Keratinocyte (primary cell): ENCODE results near the gene HEPACAM2. TPM values are rescaled to one million over a fixed set of nuclear protein-coding genes. Genes with fewer than 3 reads are reported as not detected.

Experiments used
- DNase-seq: peaks from one replicate; pipeline ENCODE4 v3.0.0-alpha.2; 2011; ENCODE audit warnings: low read depth, missing footprints, low spot score
- FAIRE-seq: peaks from 2 replicates; lab custom pipeline; 2011; peaks lifted over from hg19 to GRCh38; lab: Jason Lieb, UNC
- H2AFZ ChIP-seq: 2 replicates; pipeline ENCODE4 v1.6.0; 2012; ENCODE audit warnings: low read length, control low read depth, inconsistent platforms; ENCODE audit not compliant: control insufficient read depth
- H3K27ac ChIP-seq: 2 replicates; pipeline ENCODE4 v1.5.1; 2011; ENCODE audit warnings: low read length; ENCODE audit not compliant: control insufficient read depth, insufficient read depth
- H3K27me3 ChIP-seq: 3 replicates; pipeline ENCODE4 v1.6.0; 2011; ENCODE audit warnings: low read length; ENCODE audit not compliant: control insufficient read depth, insufficient read depth; ENCODE audit errors: extremely low read depth
- H3K36me3 ChIP-seq, 2 experiments: 2 replicates in 1 of 2; 3 replicates in 1 of 2; pipeline ENCODE4 v1.5.1; 2011; ENCODE audit warnings: low read length in 2 of 2, mild to moderate bottlenecking in 1 of 2; ENCODE audit not compliant: control insufficient read depth in 2 of 2, insufficient read depth in 2 of 2; ENCODE audit errors: extremely low read depth in 1 of 2
- H3K4me1 ChIP-seq: 3 replicates; pipeline ENCODE4 v1.5.1; 2011; ENCODE audit warnings: low read length; ENCODE audit not compliant: control insufficient read depth, insufficient read depth; ENCODE audit errors: extremely low read depth
- H3K4me2 ChIP-seq: 3 replicates; pipeline ENCODE4 v1.6.0; 2011; ENCODE audit warnings: low read depth, low read length; ENCODE audit not compliant: control insufficient read depth, insufficient read depth; ENCODE audit errors: extremely low read depth
- H3K4me3 ChIP-seq, 3 experiments: fragments of 200-600 bp in 1 of 3; sonication (generic) in 1 of 3; 2 replicates in 2 of 3; 3 replicates in 1 of 3; pipeline ENCODE4 v1.5.1; 2011 to 2016; ENCODE audit warnings: low read length in 3 of 3, mild to moderate bottlenecking in 3 of 3, control low read depth in 2 of 3, inconsistent platforms in 1 of 3, low read depth in 1 of 3, mixed read lengths in 1 of 3, mixed run types in 1 of 3, moderate library complexity in 1 of 3; ENCODE audit not compliant: control insufficient read depth in 2 of 3, insufficient read depth in 2 of 3; ENCODE audit errors: extremely low read depth in 1 of 3
- H3K79me2 ChIP-seq: 2 replicates; pipeline ENCODE4 v1.6.0; 2012; ENCODE audit warnings: low read length; ENCODE audit not compliant: control insufficient read depth, insufficient read depth
- H3K9ac ChIP-seq: 3 replicates; pipeline ENCODE4 v1.6.0; 2011; ENCODE audit warnings: low read length; ENCODE audit not compliant: control insufficient read depth, insufficient read depth; ENCODE audit errors: extremely low read depth
- H3K9me1 ChIP-seq: 3 replicates; pipeline ENCODE4 v1.6.0; 2011; ENCODE audit warnings: low read length; ENCODE audit not compliant: control insufficient read depth, insufficient read depth; ENCODE audit errors: extremely low read depth
- H3K9me3 ChIP-seq: 2 replicates; pipeline ENCODE4 v1.5.1; 2012; ENCODE audit warnings: low read depth, low read length; ENCODE audit not compliant: control insufficient read depth
- H4K20me1 ChIP-seq: 3 replicates; pipeline ENCODE4 v1.6.0; 2011; ENCODE audit warnings: low read length; ENCODE audit not compliant: control insufficient read depth, insufficient read depth; ENCODE audit errors: extremely low read depth
- EZH2 ChIP-seq: IDR thresholded peaks from one replicate; pipeline ENCODE4 v1.6.1; 2012; ENCODE audit warnings: inconsistent platforms, mild to moderate bottlenecking, low read length, moderate library complexity
- dilution Hi-C: fragments of 300-500 bp; cut with MboI; formaldehyde crosslinking; loops from one replicate; pipeline ENCODE4 v1.7.0; 2020; ENCODE audit warnings: low sequenced_read_pairs; ENCODE audit not compliant: extremely low pct_ligation_motif_present
- polyA plus RNA-seq, 5 experiments: library from polyadenylated mRNA; depleted of rRNA in 3 of 5; stranded (reverse) in 3 of 5; stranded (forward) in 1 of 5; unstranded in 1 of 5; fragments of >200 nt; gene quantifications; 1 replicate in 1 of 5; 2 replicates in 3 of 5; 3 replicates in 1 of 5; pipeline versions ENCODE4 v1.2.1 to v1.2.3, GENCODE V29; 2011 to 2012; ENCODE audit warnings: missing spikeins in 2 of 5, low read depth in 1 of 5, low replicate concordance in 1 of 5
- TF ChIP-seq, protein P1 (sequence below), 3 experiments: IDR thresholded peaks in 1 of 3; conservative IDR thresholded peaks in 1 of 3; optimal IDR thresholded peaks in 1 of 3; 2 replicates in 2 of 3; 3 replicates in 1 of 3; pipeline versions ENCODE3 to v1.5.1; 2011; ENCODE audit warnings: low read length in 3 of 3, mild to moderate bottlenecking in 3 of 3, moderate library complexity in 2 of 3, control low read depth in 1 of 3, inconsistent platforms in 1 of 3; ENCODE audit not compliant: insufficient read depth in 2 of 3; ENCODE audit errors: extremely low read depth in 1 of 3

Gene HEPACAM2
- polyA plus RNA-seq, 1 donor (not counting 4 experiments of a cell fraction or from before 2014, with no cell fraction given): not detected

- FAIRE-seq (no peak), DNase-seq (no peak)
- no peaks in the 10 kb centered on the region for H3K27me3 ChIP-seq
- peak overlapping the region; percentile 91 for H3K27ac ChIP-seq
- TF ChIP-seq EZH2: no peak
- TF ChIP-seq, protein P1, sequence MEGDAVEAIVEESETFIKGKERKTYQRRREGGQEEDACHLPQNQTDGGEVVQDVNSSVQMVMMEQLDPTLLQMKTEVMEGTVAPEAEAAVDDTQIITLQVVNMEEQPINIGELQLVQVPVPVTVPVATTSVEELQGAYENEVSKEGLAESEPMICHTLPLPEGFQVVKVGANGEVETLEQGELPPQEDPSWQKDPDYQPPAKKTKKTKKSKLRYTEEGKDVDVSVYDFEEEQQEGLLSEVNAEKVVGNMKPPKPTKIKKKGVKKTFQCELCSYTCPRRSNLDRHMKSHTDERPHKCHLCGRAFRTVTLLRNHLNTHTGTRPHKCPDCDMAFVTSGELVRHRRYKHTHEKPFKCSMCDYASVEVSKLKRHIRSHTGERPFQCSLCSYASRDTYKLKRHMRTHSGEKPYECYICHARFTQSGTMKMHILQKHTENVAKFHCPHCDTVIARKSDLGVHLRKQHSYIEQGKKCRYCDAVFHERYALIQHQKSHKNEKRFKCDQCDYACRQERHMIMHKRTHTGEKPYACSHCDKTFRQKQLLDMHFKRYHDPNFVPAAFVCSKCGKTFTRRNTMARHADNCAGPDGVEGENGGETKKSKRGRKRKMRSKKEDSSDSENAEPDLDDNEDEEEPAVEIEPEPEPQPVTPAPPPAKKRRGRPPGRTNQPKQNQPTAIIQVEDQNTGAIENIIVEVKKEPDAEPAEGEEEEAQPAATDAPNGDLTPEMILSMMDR (optimal IDR thresholded peaks at IDR 0.05 in 1 of 3, IDR thresholded peaks at IDR 0.05 in 1 of 3, conservative IDR thresholded peaks at IDR 0.05 in 1 of 3; ENCODE audit: extremely low read depth in 1 of 3, insufficient read depth in 2 of 3, low read length in 3 of 3): no peak
- no peaks in the 10 kb centered on the region for H4K20me1 ChIP-seq
- peak overlapping the region; percentile 98 for H2AFZ ChIP-seq
- peak overlapping the region; percentile 88 for H3K9ac ChIP-seq
- no peaks in the 10 kb centered on the region for H3K9me3 ChIP-seq
- H3K79me2 ChIP-seq: peaks cover 16% of the 10 kb centered on the region
- H3K36me3 ChIP-seq: no peaks in the 10 kb centered on the region
- dilution Hi-C loops: no loop called here
- H3K9me1 ChIP-seq: no peaks in the 10 kb centered on the region
- H3K4me3 ChIP-seq: peak overlapping the region; percentile 78 to 99 (median 95)
- peaks cover 10% of the 10 kb centered on the region for H3K4me1 ChIP-seq
- peak overlapping the region; percentile 92 for H3K4me2 ChIP-seq
Measured at GRCh38 chr7:93232673-93233018, 6.4 kb upstream of the HEPACAM2 start.

GRCh38 chr7:93231799-93232672 lies 5.8 kb upstream of the HEPACAM2 start, which contains the start of gene VPS50:
Gene VPS50 (plus strand): TSS chr7:93232366. CDS start chr7:93232468, 102 bp downstream.
- dilution Hi-C loops: no loop called here
- Histone ChIP-seq H3K79me2 (peaks cover 16% of the 10 kb centered on the region), H3K36me3 (no peaks in the 10 kb centered on the region), H3K4me2 (peak within 1 kb of the TSS; percentile 92), H3K9me3 (no peaks in the 10 kb centered on the region), H3K9me1 (no peaks in the 10 kb centered on the region), H3K4me3 (peak within 1 kb of the TSS; percentile 78 to 99 (median 95)), H4K20me1 (no peaks in the 10 kb centered on the region), H2AFZ (peak within 1 kb of the TSS; percentile 98), H3K27me3 (no peaks in the 10 kb centered on the region), H3K9ac (peak within 1 kb of the TSS; percentile 88), H3K27ac (peak within 1 kb of the TSS; percentile 91), H3K4me1 (peaks cover 10% of the 10 kb centered on the region)
- TF ChIP-seq, protein P1 (optimal IDR thresholded peaks at IDR 0.05 in 1 of 3, IDR thresholded peaks at IDR 0.05 in 1 of 3, conservative IDR thresholded peaks at IDR 0.05 in 1 of 3; ENCODE audit: extremely low read depth in 1 of 3, insufficient read depth in 2 of 3, low read length in 3 of 3): peak in 1 of 3 experiments; percentile 28
- TF ChIP-seq EZH2: no peak
- DNase-seq: peak; percentile 71
- peak; percentile 80 for FAIRE-seq
